ENCODE results near the gene WDR7. TPM values are rescaled to one million over a fixed set of nuclear protein-coding genes. Genes with fewer than 3 reads are reported as not detected.

The WDR7 gene
- total RNA-seq, 1 donor from 2014 or later = 13.5 TPM

DNA sequence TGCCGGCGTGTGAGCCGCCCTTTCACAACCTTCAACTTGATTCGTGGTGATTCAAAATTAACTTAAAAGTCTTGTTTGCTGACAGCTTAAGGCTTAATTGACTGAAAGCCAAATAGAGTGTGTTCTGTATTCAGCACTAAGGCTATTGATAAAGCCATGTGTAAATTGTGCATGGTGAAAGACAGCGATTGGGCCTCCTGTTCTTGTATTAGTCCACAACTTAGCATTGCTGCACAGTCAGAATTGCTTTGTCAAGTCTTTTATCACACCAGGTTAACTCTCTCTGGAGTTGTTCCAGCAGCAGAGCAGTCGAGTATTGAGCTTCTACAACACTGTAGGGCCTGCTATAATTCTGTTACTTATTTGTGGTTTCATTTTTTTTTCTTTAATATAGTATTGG lies 210.1 kb downstream of the WDR7 start:
- H3K4me1 ChIP-seq = no peaks in the 10 kb centered on the region
- H3K9me3 ChIP-seq = no peaks in the 10 kb centered on the region
- TF ChIP-seq, protein P1, sequence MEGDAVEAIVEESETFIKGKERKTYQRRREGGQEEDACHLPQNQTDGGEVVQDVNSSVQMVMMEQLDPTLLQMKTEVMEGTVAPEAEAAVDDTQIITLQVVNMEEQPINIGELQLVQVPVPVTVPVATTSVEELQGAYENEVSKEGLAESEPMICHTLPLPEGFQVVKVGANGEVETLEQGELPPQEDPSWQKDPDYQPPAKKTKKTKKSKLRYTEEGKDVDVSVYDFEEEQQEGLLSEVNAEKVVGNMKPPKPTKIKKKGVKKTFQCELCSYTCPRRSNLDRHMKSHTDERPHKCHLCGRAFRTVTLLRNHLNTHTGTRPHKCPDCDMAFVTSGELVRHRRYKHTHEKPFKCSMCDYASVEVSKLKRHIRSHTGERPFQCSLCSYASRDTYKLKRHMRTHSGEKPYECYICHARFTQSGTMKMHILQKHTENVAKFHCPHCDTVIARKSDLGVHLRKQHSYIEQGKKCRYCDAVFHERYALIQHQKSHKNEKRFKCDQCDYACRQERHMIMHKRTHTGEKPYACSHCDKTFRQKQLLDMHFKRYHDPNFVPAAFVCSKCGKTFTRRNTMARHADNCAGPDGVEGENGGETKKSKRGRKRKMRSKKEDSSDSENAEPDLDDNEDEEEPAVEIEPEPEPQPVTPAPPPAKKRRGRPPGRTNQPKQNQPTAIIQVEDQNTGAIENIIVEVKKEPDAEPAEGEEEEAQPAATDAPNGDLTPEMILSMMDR (IDR thresholded peaks at IDR 0.05) = no peak
- H3K27ac ChIP-seq = no peak overlapping the region
- no peak for DNase-seq (ENCODE audit: low spot score in 2 of 2)
- no peak overlapping the region for H3K4me3 ChIP-seq
- H3K36me3 ChIP-seq = no peaks in the 10 kb centered on the region
- intact Hi-C loops (cut with DNase I) = no loop called here
- no peaks in the 10 kb centered on the region for H3K27me3 ChIP-seq

DNA sequence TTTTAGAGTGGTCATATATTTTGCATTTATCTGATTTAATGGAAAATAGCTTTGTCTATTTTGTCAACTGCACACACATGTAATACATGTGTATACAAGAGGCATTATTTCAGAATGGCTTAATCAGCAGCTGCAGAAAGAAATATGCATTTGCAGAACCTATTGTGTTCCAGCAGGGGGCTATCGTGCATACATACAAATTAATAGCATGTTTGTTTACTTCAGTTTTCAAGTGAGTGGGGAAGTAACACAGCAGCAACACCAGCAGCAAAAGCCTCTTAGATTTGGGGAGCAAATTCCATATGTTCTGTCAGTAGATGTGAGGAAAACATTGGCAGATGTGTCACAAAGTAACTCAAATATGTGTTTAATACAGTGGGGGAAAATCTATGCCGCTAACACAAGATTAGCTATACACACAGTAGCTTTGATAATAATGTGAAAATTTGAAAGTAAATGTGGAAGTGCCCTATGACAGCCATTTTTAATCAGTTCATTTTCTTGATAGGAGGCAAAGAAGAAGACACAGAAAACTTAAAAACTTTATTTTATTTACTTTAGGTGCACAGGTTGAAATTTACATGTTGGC lies 218.1 kb downstream of the WDR7 start:
- DNase-seq (ENCODE audit: low spot score in 2 of 2) = no peak
- Histone ChIP-seq H3K27ac (no peak overlapping the region), H3K4me3 (no peak overlapping the region), H3K4me1 (no peaks in the 10 kb centered on the region), H3K27me3 (no peaks in the 10 kb centered on the region), H3K9me3 (no peaks in the 10 kb centered on the region), H3K36me3 (no peaks in the 10 kb centered on the region)
- intact Hi-C loops (cut with DNase I) = no loop called here
- TF ChIP-seq, protein P1 (IDR thresholded peaks at IDR 0.05) = peak in 2 of 3 experiments; percentile 17 to 37

DNA sequence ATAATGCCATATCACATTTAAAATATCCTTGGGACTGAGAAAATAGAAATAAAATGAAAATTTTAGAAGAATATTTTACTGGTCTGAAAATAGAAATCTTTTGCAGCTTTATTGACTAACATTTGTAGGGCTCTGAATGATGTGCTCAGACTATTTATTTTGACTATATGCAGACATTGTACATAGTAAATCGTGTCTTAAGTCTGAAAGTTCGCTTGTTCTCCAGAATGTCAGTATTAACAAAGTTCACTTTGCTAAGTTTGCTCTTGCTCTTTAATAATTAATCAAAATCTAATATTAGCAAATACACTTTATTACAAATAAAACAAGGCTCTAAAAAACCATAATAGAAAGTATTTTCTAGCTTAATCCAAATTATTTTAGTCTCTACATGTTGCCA lies 219.8 kb downstream of the WDR7 start:
- no peaks in the 10 kb centered on the region for H3K27me3 ChIP-seq
- DNase-seq (ENCODE audit: low spot score in 2 of 2) = no peak
- H3K4me1 ChIP-seq = no peaks in the 10 kb centered on the region
- H3K27ac ChIP-seq = no peak overlapping the region
- H3K4me3 ChIP-seq = no peak overlapping the region
- intact Hi-C loops (cut with DNase I) = no loop called here
- no peaks in the 10 kb centered on the region for H3K36me3 ChIP-seq
- TF ChIP-seq, protein P1 (IDR thresholded peaks at IDR 0.05) = no peak
- no peaks in the 10 kb centered on the region for H3K9me3 ChIP-seq

GRCh38 chr18:56872140-56872539 lies 221.0 kb downstream of the WDR7 start:
- H3K36me3 ChIP-seq = no peaks in the 10 kb centered on the region
- no peak overlapping the region for H3K27ac ChIP-seq
- TF ChIP-seq, protein P1 (IDR thresholded peaks at IDR 0.05) = no peak
- no peak overlapping the region for H3K4me3 ChIP-seq
- intact Hi-C loops (cut with DNase I) = no loop called here
- DNase-seq (ENCODE audit: low spot score in 2 of 2) = no peak
- H3K9me3 ChIP-seq = no peaks in the 10 kb centered on the region
- H3K4me1 ChIP-seq = no peaks in the 10 kb centered on the region
- H3K27me3 ChIP-seq = no peaks in the 10 kb centered on the region

DNA sequence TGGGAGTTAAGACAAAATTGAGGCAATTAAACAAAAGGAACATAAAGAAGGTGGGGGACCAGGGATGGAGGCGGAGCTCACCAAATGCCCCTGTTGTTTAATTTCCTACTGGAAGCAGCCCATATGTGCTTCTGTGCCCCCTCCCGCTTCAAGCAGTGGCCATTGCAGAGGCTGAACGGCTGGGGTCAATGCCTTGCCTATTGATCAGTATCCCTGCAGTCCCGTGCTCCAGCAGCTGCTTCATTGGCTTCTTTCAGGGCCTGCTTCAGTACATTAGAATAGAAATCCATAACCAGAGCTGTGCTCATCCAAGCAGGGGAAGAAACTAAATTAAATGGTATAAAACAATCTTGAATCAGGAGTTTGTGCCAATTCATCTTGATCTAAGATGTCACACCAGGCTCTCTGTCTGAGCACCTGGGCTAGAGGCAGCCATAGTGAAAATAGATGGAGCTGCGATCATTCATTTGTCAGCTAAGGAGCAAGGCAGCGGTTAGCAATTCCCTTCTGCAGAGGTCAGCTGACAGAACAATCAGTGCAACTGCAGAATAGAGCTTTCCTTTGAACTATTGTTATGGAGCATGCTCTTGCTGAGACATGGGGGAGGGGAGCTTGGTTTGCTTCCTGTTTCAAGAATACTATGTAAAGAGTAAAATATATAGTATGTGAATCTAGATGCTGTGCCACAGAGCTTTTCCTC lies 222.4 kb downstream of the WDR7 start:
- H3K27me3 ChIP-seq = no peaks in the 10 kb centered on the region
- H3K4me1 ChIP-seq = no peaks in the 10 kb centered on the region
- no peak overlapping the region for H3K27ac ChIP-seq
- H3K36me3 ChIP-seq = no peaks in the 10 kb centered on the region
- no peaks in the 10 kb centered on the region for H3K9me3 ChIP-seq
- no peak overlapping the region for H3K4me3 ChIP-seq
- TF ChIP-seq, protein P1 (IDR thresholded peaks at IDR 0.05) = no peak
- intact Hi-C loops (cut with DNase I) = no loop called here
- DNase-seq (ENCODE audit: low spot score in 2 of 2) = no peak

Measured in ascending aorta (tissue), 2 donors.